GM12864 (cell line): ENCODE results near the gene KRTAP3-2.

Experiments
- DNase-seq: peaks from one replicate; pipeline ENCODE4 v3.0.0-alpha.2; 2011; ENCODE audit warnings: low read depth
- H3K4me3 ChIP-seq: 2 replicates; pipeline ENCODE4 v1.5.1; 2011; ENCODE audit warnings: mild to moderate bottlenecking, low read depth, low read length, control low read depth
- CTCF ChIP-seq: IDR thresholded peaks from 2 replicates; pipeline ENCODE4 v1.5.1; 2011; ENCODE audit warnings: low read depth, mild to moderate bottlenecking, moderate library complexity, low read length, control low read depth, inconsistent platforms; ENCODE audit errors: missing control alignments

The KRTAP3-2 gene

DNA sequence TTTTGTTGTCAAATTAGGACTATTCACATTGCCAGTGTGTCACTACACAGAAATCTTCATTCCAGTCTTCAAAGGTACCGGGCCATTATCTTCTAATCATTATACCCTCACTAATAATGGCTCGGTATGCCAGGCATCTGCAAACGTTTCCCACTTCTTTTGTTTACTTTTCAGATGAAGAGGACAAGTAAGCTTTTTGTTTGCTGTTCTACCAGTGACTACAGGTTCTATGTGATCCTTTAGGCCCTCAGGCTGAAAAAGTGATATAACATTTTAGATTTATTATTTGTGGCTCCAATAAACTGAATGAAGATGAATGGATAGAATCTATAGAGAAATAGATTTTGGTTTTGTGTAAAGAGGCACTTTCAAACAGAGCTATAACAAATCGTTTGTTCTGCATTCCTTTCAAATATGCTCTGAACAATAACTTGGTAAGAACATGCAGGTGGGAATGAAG lies 9.6 kb upstream of the KRTAP3-2 start:
- no peak for TF ChIP-seq CTCF
- no peak overlapping the region for H3K4me3 ChIP-seq
- DNase-seq: no peak

DNA sequence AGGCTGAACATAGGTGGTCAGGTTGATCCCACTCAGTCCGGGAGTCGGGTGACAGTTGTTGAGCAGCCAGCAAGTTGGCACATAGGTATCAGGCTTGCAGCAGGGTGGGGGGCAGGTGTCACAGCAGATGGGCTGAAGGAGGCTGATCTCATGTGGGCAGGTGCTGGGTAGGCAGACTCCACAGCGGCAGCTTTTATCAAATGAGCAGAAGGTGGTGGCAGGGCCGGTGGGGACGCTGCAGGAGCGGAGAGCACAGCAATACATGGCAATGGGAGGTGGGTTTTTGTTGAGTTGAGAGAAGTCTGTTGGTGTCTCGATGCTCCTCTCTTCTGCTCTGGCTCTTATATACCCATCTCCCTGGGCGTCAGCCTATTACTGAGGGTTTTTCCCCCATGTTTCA lies 9.1 kb upstream of the KRTAP3-2 start, which contains the start of gene KRTAP3-1:
Gene KRTAP3-1, minus strand, starts transcription at position 318 of the 400 bp plus-strand sequence. Its CDS starts 54 bp downstream, at position 264.
- no peak for DNase-seq
- no peak within 1 kb of the TSS for H3K4me3 ChIP-seq
- TF ChIP-seq CTCF: no peak

DNA sequence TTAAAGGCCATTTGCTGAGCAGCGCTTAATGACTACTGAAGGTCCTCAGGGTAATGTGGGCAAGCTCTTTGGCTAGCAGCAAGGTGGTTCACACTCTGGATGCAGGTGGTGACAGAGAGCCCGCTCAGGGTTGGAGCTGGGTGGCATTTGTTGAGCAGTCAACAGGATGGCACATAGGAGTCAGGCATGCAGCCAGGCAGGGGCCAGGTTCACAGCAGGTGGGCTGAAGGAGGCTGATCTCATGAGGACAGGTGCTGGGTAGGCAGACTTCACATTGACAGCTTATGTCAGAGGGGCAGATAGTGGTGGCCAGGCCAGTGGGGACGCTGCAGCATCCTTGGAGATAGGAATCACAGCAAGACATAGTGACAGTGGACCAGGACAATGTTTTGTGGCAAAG lies 4.7 kb upstream of the KRTAP3-2 start:
- no peak overlapping the region for H3K4me3 ChIP-seq
- no peak for TF ChIP-seq CTCF
- DNase-seq: no peak

DNA sequence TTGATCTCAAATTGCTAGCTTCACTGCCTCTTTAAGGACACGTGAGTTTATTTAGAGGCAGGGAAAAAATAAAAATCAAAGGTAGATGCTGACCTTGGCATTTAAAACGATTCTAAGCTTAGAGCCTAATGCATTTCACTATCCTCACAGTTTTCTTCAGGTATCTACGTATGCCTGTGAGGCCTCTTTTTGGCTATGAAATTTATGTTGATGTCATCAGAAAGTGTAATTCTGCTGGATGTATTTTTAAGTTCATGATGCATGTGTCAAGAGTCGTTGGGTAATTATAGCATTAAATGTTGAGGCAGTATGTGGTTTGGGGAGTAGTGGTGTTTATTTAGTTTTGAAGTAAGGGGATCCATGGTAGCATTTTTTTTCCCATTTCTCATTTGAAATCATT lies 4.2 kb upstream of the KRTAP3-2 start:
- no peak for DNase-seq
- TF ChIP-seq CTCF: no peak

GRCh38 chr17:41002814-41003213 lies 3.1 kb upstream of the KRTAP3-2 start:
- H3K4me3 ChIP-seq: no peak overlapping the region
- no peak for TF ChIP-seq CTCF
- DNase-seq: no peak

More for the DNA sequence above, 4.2 kb upstream of the KRTAP3-2 start:
- no peak overlapping the region for H3K4me3 ChIP-seq

- no peak for TF ChIP-seq CTCF
- no peak for DNase-seq
- no peak overlapping the region for H3K4me3 ChIP-seq
Observed at GRCh38 chr17:41001795-41002194, 2.1 kb upstream of the KRTAP3-2 start.

GRCh38 chr17:40997361-40997760 lies 2.3 kb downstream of the KRTAP3-2 start:
- no peak overlapping the region for H3K4me3 ChIP-seq
- TF ChIP-seq CTCF: no peak
- no peak for DNase-seq
